ENCODE results near the gene ABCC9. TPM values are rescaled to one million over a fixed set of nuclear protein-coding genes. Genes with fewer than 3 reads are reported as not detected.
A peak's percentile ranks its signal among the peaks of the same experiment; 100 is the strongest.

The ABCC9 gene
- total and polyA plus RNA-seq, 9 donors: 34.4 to 104 (median 61.1) TPM

DNA sequence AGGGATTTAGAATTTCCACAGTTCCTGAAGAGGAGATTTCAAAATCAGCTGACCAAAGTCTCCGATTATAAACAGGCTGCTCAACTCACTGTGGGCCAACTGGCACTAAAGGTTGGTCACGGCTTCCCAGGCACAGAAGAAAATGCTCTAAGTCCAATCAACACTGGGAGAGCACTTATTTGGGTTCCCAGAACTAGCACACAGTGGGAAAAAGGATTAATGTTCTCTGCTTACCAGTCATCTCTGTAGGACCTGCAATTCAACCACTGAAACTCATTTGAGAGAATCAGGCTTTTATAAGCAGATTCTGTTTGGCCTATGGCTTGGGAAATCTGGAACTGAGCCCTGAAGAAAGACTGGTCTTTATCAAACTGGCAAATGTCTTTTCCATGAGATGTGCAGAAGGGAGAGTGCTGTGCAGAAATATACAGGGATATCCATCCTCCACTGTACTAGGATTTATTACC, 49.4 kb downstream of the ABCC9 start:
- 73% methylated on average over 2 of the region's 2 CpGs for WGBS (ENCODE audit: insufficient coverage)
- Histone ChIP-seq H3K27me3 (ENCODE audit: control insufficient read depth, insufficient read depth, low read length) (no peaks in the 10 kb centered on the region), H3K4me3 (ENCODE audit: low read length) (no peak overlapping the region), H3K36me3 (ENCODE audit: control insufficient read depth, insufficient read depth, low read length) (no peaks in the 10 kb centered on the region), H3K4me1 (ENCODE audit: control insufficient read depth, insufficient read depth, low read length) (peaks cover 2% of the 10 kb centered on the region), H3K27ac (ENCODE audit: low read length) (no peak overlapping the region), H3K9me3 (replicated peaks; ENCODE audit: control insufficient read depth, low read depth, low read length) (no peaks in the 10 kb centered on the region)
- DNase-seq: peak; percentile 42

DNA sequence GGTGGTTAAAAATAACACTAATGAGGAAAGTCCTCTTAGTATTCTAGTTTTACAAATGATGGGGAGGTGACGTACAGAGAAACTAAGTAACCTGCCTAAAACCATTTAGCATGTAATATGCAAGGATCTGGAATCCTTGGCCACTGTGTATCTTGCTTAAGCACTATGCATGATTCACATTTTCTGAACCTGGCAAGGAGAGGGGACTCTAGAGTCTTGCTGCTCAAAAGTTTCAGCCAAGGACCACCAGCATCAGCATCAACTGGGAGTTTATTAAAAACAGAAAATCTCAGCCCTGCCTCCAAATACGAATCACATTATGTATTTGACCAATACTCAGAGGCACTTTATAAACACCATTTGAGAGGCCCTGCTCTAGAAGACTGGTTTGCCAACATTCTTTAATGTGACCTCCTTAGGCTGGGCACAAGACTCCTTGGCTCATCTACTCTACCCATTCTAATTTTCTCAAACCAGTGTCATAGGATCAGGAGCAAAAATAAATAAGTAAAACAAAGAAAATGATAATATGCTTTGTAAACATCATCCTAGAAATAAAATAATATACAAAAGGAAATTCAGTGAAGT, 52.9 kb downstream of the ABCC9 start:
- no peak overlapping the region for H3K27ac ChIP-seq (ENCODE audit: low read length)
- no peaks in the 10 kb centered on the region for H3K9me3 ChIP-seq (replicated peaks; ENCODE audit: control insufficient read depth, low read depth, low read length)
- H3K4me1 ChIP-seq (ENCODE audit: control insufficient read depth, insufficient read depth, low read length): no peaks in the 10 kb centered on the region
- no peaks in the 10 kb centered on the region for H3K36me3 ChIP-seq (ENCODE audit: control insufficient read depth, insufficient read depth, low read length)
- DNase-seq: peak; percentile 93
- 55% methylated on average over 2 of the region's 2 CpGs for WGBS (ENCODE audit: insufficient coverage)
- no peak overlapping the region for H3K4me3 ChIP-seq (ENCODE audit: low read length)
- no peaks in the 10 kb centered on the region for H3K27me3 ChIP-seq (ENCODE audit: control insufficient read depth, insufficient read depth, low read length)

DNA sequence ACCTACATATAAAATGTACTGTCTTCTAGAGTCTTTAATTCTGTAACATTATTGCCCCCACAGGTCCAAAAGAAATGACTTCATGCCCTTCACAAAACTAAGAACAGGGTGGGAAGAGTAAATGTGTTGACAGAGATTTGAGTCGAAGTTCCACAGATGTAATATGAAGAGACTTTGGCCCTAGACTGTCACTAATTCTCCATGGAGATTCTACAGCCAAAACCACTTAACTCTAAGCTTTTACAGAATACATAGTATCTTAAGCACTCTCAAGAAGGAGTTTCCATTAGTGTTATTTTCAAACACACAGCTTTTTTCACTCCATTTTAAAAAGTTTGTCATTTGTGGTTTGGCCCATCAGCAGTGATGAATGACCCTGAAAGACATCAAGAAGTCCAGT, 56.3 kb downstream of the ABCC9 start:
- H3K9me3 ChIP-seq (replicated peaks; ENCODE audit: control insufficient read depth, low read depth, low read length): no peaks in the 10 kb centered on the region
- DNase-seq: peak; percentile 96
- peak overlapping the region; percentile 49 for H3K27ac ChIP-seq (ENCODE audit: low read length)
- H3K27me3 ChIP-seq (ENCODE audit: control insufficient read depth, insufficient read depth, low read length): no peaks in the 10 kb centered on the region
- no CpG with 5 or more reads among the region's 1 CpG for WGBS (ENCODE audit: insufficient coverage)
- H3K4me1 ChIP-seq (ENCODE audit: control insufficient read depth, insufficient read depth, low read length): peaks cover 3% of the 10 kb centered on the region
- H3K4me3 ChIP-seq (ENCODE audit: low read length): no peak overlapping the region
- peaks cover 4% of the 10 kb centered on the region for H3K36me3 ChIP-seq (ENCODE audit: control insufficient read depth, insufficient read depth, low read length)

DNA sequence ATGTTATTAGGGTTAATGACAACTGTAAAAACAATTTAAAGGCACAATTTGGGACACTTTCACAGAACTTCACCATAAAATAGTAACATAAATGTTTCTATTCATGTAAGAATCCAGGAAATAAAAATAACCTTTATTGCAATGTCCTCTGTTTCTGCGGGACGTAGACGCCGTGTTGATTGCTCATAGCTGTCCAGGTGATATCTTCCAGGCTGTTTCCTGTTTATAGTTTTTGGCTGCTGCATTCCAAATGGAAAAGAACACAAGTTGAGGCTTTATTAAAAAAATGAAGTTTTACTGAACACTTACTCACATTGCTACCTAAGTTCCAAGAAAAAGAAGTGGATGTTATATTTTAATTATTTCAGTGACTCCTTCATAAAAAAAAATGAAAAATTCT, 58.6 kb downstream of the ABCC9 start:
- no peak overlapping the region for H3K4me3 ChIP-seq (ENCODE audit: low read length)
- no peak for DNase-seq
- H3K9me3 ChIP-seq (replicated peaks; ENCODE audit: control insufficient read depth, low read depth, low read length): no peaks in the 10 kb centered on the region
- no peak overlapping the region for H3K27ac ChIP-seq (ENCODE audit: low read length)
- WGBS (ENCODE audit: insufficient coverage): no CpG with 5 or more reads among the region's 4 CpGs
- H3K4me1 ChIP-seq (ENCODE audit: control insufficient read depth, insufficient read depth, low read length): peaks cover 3% of the 10 kb centered on the region
- H3K27me3 ChIP-seq (ENCODE audit: control insufficient read depth, insufficient read depth, low read length): no peaks in the 10 kb centered on the region
- peaks cover 4% of the 10 kb centered on the region for H3K36me3 ChIP-seq (ENCODE audit: control insufficient read depth, insufficient read depth, low read length)

DNA sequence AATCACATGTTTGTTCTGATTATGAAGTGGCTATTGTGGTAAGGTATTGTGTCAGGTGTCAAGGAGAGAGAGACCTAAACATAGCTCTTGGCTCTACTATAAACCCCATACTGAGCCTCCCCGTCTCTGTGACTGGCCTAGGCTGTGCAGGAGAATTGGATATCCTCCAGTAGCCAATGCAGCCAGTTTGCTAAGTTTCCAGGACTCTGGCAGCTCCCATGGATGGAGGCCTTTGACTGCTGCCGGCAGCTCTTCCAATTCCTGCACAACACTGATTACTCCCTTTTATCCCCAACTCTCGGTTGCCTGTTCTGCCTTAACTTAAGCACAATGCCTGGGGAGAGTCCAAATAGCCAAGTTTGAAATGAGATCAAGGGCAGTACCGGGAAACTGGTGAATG, 59.3 kb downstream of the ABCC9 start:
- Histone ChIP-seq H3K4me1 (ENCODE audit: control insufficient read depth, insufficient read depth, low read length) (peaks cover 3% of the 10 kb centered on the region), H3K27me3 (ENCODE audit: control insufficient read depth, insufficient read depth, low read length) (no peaks in the 10 kb centered on the region), H3K27ac (ENCODE audit: low read length) (no peak overlapping the region), H3K9me3 (replicated peaks; ENCODE audit: control insufficient read depth, low read depth, low read length) (no peaks in the 10 kb centered on the region), H3K36me3 (ENCODE audit: control insufficient read depth, insufficient read depth, low read length) (peaks cover 4% of the 10 kb centered on the region), H3K4me3 (ENCODE audit: low read length) (no peak overlapping the region)
- 0% methylated on average over 1 of the region's 4 CpGs for WGBS (ENCODE audit: insufficient coverage)
- peak; percentile 49 for DNase-seq

DNA sequence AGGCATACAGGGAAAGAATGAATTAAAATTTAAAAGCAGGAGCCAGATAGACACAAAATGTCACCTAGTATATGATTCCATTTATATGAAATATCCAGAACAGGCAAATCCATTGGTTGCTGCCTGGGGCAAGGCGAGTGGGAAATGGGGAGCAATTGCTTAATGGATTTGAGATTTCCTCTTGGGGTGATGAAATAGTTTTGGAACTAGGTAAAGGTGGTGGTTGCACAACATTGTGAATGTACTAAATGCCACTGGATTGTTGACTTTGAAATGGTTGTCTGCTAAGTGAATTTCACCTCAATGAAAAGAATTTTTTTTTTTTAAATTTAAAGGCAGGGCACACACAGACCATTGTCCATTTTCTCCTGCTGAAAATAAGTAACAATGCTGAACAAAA, 61.9 kb downstream of the ABCC9 start:
- WGBS (ENCODE audit: insufficient coverage): 100% methylated on average over 1 of the region's 1 CpG
- DNase-seq: no peak
- H3K4me3 ChIP-seq (ENCODE audit: low read length): no peak overlapping the region
- H3K9me3 ChIP-seq (replicated peaks; ENCODE audit: control insufficient read depth, low read depth, low read length): no peaks in the 10 kb centered on the region
- no peaks in the 10 kb centered on the region for H3K27me3 ChIP-seq (ENCODE audit: control insufficient read depth, insufficient read depth, low read length)
- no peak overlapping the region for H3K27ac ChIP-seq (ENCODE audit: low read length)
- H3K36me3 ChIP-seq (ENCODE audit: control insufficient read depth, insufficient read depth, low read length): peaks cover 4% of the 10 kb centered on the region
- peaks cover 3% of the 10 kb centered on the region for H3K4me1 ChIP-seq (ENCODE audit: control insufficient read depth, insufficient read depth, low read length)

DNA sequence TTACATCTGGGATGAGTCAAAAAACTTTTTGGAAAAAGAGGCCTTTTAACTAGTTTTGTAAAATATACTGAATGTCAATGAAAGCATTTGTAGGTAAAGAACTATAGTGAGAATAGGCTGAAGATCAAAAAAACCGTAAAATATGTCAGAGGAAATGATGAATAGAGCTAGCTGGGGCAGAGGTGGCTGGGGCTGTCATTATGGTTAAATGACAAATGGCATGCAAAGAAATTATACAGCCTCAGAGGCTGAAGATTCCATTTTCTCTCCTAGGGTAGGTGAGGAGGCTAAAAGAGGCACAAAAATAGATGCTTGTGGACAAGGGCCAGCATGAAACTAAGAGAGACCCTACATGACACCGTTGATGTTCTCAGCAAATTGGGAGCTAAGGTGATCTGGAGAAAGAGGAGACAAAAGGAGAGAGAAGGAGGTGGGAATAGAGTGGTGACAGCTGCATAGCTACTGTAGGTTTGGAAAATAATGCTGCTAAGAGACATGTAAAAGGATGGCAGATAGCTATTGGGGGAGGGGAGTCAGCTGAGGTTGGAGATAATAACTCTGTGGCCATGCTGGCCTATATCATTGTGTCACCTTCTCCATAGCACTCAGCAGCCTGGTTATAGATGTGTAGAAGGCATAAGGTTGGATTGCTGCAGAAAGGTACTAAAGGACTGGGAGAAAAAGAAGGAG, 63.8 kb downstream of the ABCC9 start:
- Histone ChIP-seq H3K27me3 (ENCODE audit: control insufficient read depth, insufficient read depth, low read length) (no peaks in the 10 kb centered on the region), H3K9me3 (replicated peaks; ENCODE audit: control insufficient read depth, low read depth, low read length) (peaks cover 3% of the 10 kb centered on the region), H3K4me3 (ENCODE audit: low read length) (no peak overlapping the region), H3K4me1 (ENCODE audit: control insufficient read depth, insufficient read depth, low read length) (peaks cover 3% of the 10 kb centered on the region), H3K27ac (ENCODE audit: low read length) (no peak overlapping the region), H3K36me3 (ENCODE audit: control insufficient read depth, insufficient read depth, low read length) (peaks cover 4% of the 10 kb centered on the region)
- no peak for DNase-seq
- whole genome bisulfite sequencing (ENCODE audit: insufficient coverage): 96% methylated on average over 2 of the region's 2 CpGs

DNA sequence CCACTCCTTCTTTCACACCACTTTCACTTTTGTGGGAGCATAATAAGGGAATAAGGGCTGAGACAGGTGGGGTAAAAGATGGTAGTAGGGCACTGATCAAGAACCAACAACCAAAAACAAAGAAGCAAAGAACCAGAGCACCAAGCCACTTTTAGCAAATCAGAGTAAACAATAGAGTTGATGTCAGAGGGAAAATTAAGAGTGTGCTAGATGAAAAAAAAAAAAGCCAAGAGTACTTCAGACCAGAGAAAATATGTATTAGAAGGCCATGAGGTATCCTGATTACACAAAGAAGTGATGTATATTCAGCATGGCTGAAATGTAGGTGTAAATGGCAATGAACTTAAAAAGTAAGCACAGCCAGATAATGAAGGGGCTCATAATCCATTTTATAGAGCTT, 75.4 kb downstream of the ABCC9 start:
- Histone ChIP-seq H3K4me1 (ENCODE audit: control insufficient read depth, insufficient read depth, low read length) (no peaks in the 10 kb centered on the region), H3K27ac (ENCODE audit: low read length) (no peak overlapping the region), H3K36me3 (ENCODE audit: control insufficient read depth, insufficient read depth, low read length) (peaks cover 3% of the 10 kb centered on the region), H3K4me3 (ENCODE audit: low read length) (no peak overlapping the region), H3K27me3 (ENCODE audit: control insufficient read depth, insufficient read depth, low read length) (no peaks in the 10 kb centered on the region), H3K9me3 (replicated peaks; ENCODE audit: control insufficient read depth, low read depth, low read length) (peaks cover 4% of the 10 kb centered on the region)
- no peak for DNase-seq

DNA sequence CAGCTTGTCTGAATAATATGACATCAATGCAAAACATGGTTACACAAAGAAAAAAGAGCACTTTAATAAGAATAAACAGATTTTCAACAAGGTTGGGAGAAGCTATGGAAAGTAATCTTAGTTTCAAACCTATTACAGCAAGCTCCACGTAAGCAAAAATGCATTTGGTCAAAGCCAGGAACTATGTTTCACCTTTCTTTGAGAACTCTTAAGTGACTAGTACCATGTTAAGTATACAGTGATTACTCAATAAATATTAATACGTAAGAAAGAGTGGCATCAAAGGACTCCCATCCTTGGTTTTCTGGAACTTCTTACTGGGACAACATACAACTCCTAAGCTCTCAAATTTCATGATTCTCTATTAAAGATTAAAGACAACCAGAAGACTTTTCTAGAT, 80.7 kb downstream of the ABCC9 start:
- H3K4me1 ChIP-seq (ENCODE audit: control insufficient read depth, insufficient read depth, low read length): no peaks in the 10 kb centered on the region
- H3K27me3 ChIP-seq (ENCODE audit: control insufficient read depth, insufficient read depth, low read length): no peaks in the 10 kb centered on the region
- DNase-seq: no peak
- H3K36me3 ChIP-seq (ENCODE audit: control insufficient read depth, insufficient read depth, low read length): no peaks in the 10 kb centered on the region
- H3K9me3 ChIP-seq (replicated peaks; ENCODE audit: control insufficient read depth, low read depth, low read length): no peaks in the 10 kb centered on the region
- no peak overlapping the region for H3K4me3 ChIP-seq (ENCODE audit: low read length)
- WGBS (ENCODE audit: insufficient coverage): no CpG with 5 or more reads among the region's 2 CpGs
- H3K27ac ChIP-seq (ENCODE audit: low read length): no peak overlapping the region

DNA sequence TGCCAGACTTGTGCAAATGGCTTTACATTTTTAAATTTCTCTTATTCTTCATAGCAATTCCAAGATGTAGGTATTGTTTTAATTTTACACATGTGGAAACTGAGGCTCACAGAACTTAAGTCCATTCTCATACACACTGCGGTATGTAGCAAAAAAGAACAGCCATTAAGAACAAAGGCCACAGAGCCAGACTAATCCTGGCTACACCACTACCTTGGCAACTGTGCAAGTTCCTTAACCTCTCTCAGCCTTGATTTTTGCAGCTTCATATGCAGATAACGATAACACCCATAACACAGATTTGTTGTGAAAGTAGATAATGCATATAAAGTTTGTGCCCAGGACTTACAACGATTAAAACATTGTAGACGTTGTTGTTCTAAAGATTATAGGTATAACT, 81.1 kb downstream of the ABCC9 start:
- WGBS (ENCODE audit: insufficient coverage): no CpG with 5 or more reads among the region's 4 CpGs

More for the DNA sequence above, 81.1 kb downstream of the ABCC9 start:
- H3K27me3 ChIP-seq (ENCODE audit: control insufficient read depth, insufficient read depth, low read length): no peaks in the 10 kb centered on the region
- H3K9me3 ChIP-seq (replicated peaks; ENCODE audit: control insufficient read depth, low read depth, low read length): no peaks in the 10 kb centered on the region
- H3K4me1 ChIP-seq (ENCODE audit: control insufficient read depth, insufficient read depth, low read length): no peaks in the 10 kb centered on the region
- no peak overlapping the region for H3K4me3 ChIP-seq (ENCODE audit: low read length)
- no peak overlapping the region for H3K27ac ChIP-seq (ENCODE audit: low read length)
- no peak for DNase-seq
- no peaks in the 10 kb centered on the region for H3K36me3 ChIP-seq (ENCODE audit: control insufficient read depth, insufficient read depth, low read length)
